Stimulated activated CD8-positive, alpha-beta memory T cell treated with anti-CD3 and anti-CD28 coated beads, Interleukin-15, amount 100 ng/mL, for 1 hour (primary cell): ENCODE results near the gene EPB41L5.

Source experiments
- DNase-seq: peaks from one replicate; pipeline ENCODE4 v3.0.0-alpha.2; 2020; ENCODE audit warnings: low read depth

The EPB41L5 gene

GRCh38 chr2:120224735-120225548 is 212.1 kb downstream of the EPB41L5 start:
- no peak for DNase-seq

GRCh38 chr2:120225549-120226065 is 212.7 kb downstream of the EPB41L5 start:
- DNase-seq, result no peak

GRCh38 chr2:120226316-120226715 is 213.4 kb downstream of the EPB41L5 start:
- DNase-seq, result no peak

DNA sequence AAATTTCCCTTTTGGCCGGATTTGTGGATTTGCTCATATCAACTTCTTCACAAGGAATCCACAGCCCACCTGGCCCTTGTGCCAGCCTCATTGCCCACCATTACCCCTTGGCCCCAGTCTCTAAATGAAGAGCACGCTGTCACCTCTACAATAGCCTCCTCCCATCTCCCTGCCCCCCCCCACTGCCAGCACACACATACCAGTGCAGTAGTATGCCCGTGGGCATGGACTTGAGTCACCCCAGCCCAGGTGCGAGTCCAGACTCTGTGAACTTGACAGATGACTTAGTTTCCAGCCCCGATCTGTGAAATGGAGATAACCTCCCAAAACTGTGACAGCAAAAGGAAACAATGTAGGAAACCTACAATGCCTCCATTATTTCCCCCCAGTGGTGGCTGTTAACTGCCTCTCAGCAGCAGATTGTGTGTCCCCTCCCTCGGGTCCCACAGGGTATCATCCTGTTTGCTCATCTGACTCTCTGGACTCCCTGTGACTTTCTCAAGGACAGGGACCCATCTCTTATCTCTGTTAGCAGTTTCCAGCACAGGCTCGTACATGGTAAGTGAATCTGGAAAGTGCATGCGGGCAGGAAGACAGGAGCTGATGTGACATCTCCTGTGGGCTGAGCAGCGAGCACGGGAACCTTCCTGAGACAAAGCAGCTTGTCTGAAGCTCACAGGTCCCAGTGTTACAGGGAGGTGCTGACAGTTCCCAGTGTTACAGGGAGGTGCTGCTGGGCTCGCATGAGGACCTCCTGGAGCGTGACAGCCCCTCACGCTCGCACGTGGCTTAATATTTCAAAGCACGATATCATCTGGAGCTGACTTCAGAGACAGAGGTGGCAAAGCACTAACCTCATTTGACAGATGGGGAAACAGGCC is 214.5 kb downstream of the EPB41L5 start:
- DNase-seq, result no peak

- DNase-seq, result no peak
Measured at GRCh38 chr2:120228503-120228902, 215.6 kb downstream of the EPB41L5 start.
